GM10847 (cell line): Measurements from ENCODE around the gene GABRA4.

Source experiments
- POLR2A ChIP-seq: IDR thresholded peaks from 2 replicates; pipeline ENCODE4 v1.6.1; 2011; ENCODE audit not compliant: insufficient read length; ENCODE audit errors: extremely low read depth

GABRA4 gene

DNA sequence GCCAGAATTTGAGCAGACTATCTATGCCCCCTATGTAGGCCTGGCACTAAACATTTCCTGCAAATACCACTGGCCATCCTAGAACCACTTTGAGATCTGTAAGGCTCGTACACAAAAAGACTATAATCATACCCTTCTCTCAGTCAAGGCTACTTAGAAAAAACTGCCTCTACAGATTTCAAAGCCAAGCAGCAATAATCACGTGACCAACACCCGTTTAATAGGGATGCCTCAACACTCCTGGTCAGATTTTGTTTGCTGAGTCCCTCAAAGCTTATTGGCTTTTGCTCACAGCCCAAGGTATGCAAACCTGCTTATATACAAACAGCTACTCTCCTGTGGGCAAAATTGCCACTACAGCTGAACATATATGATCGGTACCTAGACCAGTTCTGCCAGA, 85.2 kb downstream of the GABRA4 start:
- TF ChIP-seq POLR2A, result no peak

DNA sequence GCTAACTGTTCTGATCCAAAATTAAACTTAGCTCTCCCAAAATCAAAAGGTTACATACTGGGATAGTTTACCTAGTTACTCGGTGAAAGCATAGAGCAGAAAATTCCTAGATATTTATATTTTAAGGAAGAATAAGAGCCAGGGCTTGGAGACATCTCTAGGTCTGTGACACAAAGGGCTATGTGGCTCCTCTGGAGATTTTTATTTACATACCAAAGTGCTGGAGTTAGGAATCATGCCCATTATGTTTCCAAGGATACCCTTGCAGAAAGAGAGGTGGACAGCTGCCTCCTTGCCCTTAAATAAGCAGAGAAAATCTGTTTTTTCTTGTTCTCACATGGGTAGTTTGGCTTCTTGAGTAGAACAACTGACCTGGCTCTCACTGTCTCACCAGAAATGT, 93.3 kb downstream of the GABRA4 start:
- TF ChIP-seq POLR2A, result no peak

DNA sequence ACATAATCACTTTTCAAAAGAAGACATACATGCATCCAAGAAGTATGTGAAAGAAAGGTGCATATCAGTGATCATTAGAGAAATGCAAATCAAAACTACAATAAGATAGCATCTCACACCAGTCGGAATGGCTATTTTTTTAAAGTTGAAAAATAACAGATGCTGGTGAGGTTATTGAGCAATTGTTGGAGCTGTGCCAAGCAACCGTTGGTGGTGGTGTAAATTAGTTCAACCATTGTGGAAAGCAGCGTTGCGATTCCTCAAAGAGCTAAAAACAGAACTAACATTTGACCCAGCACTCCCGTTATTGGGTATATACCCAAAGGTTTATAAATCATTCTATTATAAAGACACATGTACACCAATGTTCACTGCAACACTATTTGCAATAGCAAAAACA, 98.6 kb downstream of the GABRA4 start:
- TF ChIP-seq POLR2A, result no peak

DNA sequence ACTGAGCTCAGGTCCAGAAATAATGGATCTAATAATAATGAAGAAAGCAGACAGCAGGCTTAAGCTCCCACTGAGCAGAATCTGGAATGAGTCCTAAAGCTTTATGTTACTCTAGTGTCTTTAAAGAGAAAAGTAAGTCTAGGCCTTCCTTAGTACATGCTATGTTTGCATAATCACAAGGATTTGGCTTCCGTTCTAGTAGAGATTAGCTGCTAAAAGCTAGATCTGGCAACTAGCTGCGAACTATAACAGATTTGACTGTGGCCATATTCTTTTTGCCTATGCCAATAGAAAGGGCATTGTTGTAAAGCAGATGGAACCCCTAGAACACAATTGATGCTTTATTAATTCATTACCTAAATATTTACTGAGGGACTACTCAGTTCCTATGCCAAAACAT, 103.3 kb downstream of the GABRA4 start:
- no peak for TF ChIP-seq POLR2A

DNA sequence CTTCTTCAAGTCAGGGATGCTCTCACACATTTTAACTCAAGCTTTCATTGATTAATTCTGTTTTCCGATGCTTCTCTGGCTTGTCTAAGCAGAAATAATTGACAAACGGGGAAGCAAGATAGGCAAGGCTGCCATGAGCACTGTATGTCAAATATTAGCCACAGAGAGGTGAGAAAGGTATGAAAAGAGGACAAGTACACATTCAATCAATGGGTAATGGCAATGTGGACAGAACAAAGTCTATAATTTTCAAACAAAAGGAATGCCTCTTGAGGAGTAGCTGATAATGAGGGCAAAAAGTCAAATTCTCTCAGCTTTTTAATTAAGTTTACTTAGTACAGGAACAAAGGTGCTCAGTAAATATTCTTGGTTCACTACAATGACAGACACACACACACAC, 104.0 kb downstream of the GABRA4 start:
- TF ChIP-seq POLR2A, result no peak

DNA sequence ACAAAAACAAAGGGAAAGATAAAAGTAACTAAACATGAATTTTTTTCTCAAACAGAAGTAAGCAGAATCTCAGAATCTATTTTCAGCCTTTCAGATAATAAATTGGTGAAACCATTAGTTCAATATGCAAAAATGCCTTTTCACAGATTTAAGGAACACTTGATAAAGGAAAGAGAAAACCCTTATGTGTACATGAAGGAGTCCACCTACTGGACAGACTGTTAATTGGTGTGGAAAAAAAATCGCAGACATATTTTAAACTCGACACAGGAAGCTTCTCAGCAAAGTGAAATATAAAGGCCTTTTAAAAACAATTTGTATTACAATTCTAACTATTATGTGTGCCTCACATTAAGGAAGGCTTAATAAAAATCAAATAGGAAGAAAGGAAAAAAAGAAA, 106.7 kb downstream of the GABRA4 start:
- no peak for TF ChIP-seq POLR2A

DNA sequence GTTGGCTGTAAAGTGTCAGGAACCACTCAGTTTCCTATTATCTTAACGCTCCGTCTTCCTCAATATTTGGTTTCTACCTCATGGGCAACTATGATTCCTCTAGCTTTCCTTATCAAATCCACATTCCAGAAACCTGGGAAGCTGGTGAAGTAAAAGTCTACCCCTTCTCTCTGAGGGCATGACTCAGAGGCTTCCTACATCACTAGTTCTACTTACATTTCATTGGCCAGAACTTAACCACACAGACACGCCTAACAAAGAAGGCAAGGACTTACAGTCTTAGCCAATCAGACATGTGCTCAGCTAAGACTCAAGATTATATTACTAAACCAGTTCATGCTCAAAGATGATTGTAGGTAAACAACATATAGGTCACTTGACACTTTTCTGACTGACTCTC, 114.7 kb downstream of the GABRA4 start:
- no peak for TF ChIP-seq POLR2A

DNA sequence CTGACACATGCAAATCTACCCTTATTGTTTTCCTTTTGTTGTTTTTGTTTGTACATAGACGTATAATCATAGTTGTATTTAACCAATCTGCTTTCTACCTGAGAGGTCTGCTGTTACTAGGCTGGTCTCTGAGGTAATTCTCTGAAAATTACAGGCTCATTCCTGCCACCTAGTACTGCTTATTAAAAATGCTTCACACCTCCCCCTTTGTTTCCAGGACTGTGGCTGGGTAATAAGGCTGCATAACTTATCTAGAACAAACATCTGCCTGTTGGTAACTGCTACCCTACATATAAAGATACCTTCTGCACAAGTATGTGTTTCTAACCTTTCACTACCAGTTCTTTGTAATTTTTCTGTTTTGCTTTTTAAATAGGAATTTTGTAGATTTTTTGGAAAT, 118.6 kb downstream of the GABRA4 start:
- TF ChIP-seq POLR2A, result no peak

DNA sequence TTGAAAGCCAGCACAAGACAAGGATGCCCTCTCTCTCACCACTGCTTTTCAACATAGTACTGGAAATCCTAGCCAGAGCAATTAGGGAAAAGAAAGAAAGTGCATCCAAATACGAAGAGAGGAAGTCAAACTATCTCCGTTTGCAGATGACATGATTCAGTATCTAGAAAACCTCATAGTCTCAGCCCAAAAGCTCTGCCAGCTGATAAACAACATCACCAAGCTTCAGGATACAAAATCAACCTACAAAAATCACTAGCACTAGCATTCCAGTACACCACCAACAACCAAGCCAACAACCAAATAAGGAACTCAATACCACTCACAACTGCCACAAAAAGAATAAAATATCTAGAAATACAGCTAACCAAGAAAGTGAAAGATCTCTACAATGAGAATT, 123.0 kb downstream of the GABRA4 start:
- TF ChIP-seq POLR2A, result no peak
